MCF 10A (cell line): ENCODE measurements around the gene FOXK1. TPM values are rescaled to one million over a fixed set of nuclear protein-coding genes. Genes with fewer than 3 reads are reported as not detected.

Experiments used
- BruUV-seq: library from RNA; stranded (reverse); fragments of 400-500 nt; replicated peaks from 2 replicates; lab custom pipeline; 2021; lab: Mats Ljungman, UMichigan
- CTCF ChIA-PET: fragments of 300-600 bp; sonication (Branson Sonifier 250); formaldehyde crosslinking; extraction: SDS; loops from one replicate; lab custom pipeline; 2021; ENCODE audit warnings: antibody characterized with exemption, inconsistent platforms; lab: Yijun Ruan, JAX
- POLR2A ChIA-PET: fragments of 300-600, 350-650 bp; sonication (Branson Sonifier 250); formaldehyde crosslinking; extraction: SDS; loops from one replicate; lab custom pipeline; 2020; ENCODE audit warnings: antibody characterized with exemption, inconsistent platforms; lab: Yijun Ruan, JAX
- DNase-seq: peaks from one replicate; pipeline ENCODE4 v3.0.0-alpha.2; 2018; ENCODE audit not compliant: unreplicated experiment
- H3K27ac Mint-ChIP-seq: one replicate; pipeline ENCODE4 v1.8.0; 2022; ENCODE audit warnings: mild to moderate bottlenecking, low read depth, mixed read lengths; ENCODE audit not compliant: unreplicated experiment
- H3K27me3 Mint-ChIP-seq: one replicate; pipeline ENCODE4 v1.8.0; 2022; ENCODE audit warnings: mixed read lengths; ENCODE audit not compliant: insufficient read depth, unreplicated experiment
- H3K36me3 Mint-ChIP-seq: one replicate; pipeline ENCODE4 v1.8.0; 2022; ENCODE audit warnings: mild to moderate bottlenecking, moderate library complexity, mixed read lengths; ENCODE audit not compliant: insufficient read depth, unreplicated experiment
- H3K4me1 Mint-ChIP-seq: one replicate; pipeline ENCODE4 v1.8.0; 2022; ENCODE audit warnings: mixed read lengths; ENCODE audit not compliant: insufficient read depth, unreplicated experiment
- H3K4me3 Mint-ChIP-seq: one replicate; pipeline ENCODE4 v1.8.0; 2022; ENCODE audit warnings: mild to moderate bottlenecking, moderate library complexity, mixed read lengths; ENCODE audit not compliant: unreplicated experiment
- H3K9me3 Mint-ChIP-seq: one replicate; pipeline ENCODE4 v1.8.0; 2022; ENCODE audit warnings: mixed read lengths; ENCODE audit not compliant: unreplicated experiment
- intact Hi-C: fragments of 100-400 bp; cut with micrococcal nuclease; formaldehyde crosslinking; loops from 2 replicates; pipeline ENCODE4 v1.14.1; 2022
- total RNA-seq: library from RNA; stranded (reverse); gene quantifications from 2 replicates; pipeline ENCODE4 v1.2.3, GENCODE V29; 2022
- TF ChIP-seq, protein P1 (sequence below): fragments of 200-600 bp; IDR thresholded peaks from one replicate; pipeline ENCODE4 v1.8.0; 2022; ENCODE audit warnings: antibody characterized with exemption, mild to moderate bottlenecking; ENCODE audit not compliant: unreplicated experiment

The FOXK1 gene
- total RNA-seq, 1 experiment from 2014 or later, result 37.7 TPM

- no peaks in the 10 kb centered on the region for H3K36me3 Mint-ChIP-seq
- intact Hi-C loops, result no loop called here
- ChIA-PET CTCF (no interaction called here), POLR2A (interaction anchor here (0.6 kb wide), 1 partner anchor 333 kb away, joined by 4 read pairs; no protein-coding TSS in a partner anchor)
- no peak overlapping the region for H3K4me3 Mint-ChIP-seq
- no peak overlapping the region for H3K27ac Mint-ChIP-seq
- no peak for DNase-seq
- H3K27me3 Mint-ChIP-seq, result peaks cover 27% of the 10 kb centered on the region
- H3K9me3 Mint-ChIP-seq, result peaks cover 7% of the 10 kb centered on the region
- BruUV-seq, result no TSS peak
- H3K4me1 Mint-ChIP-seq, result no peaks in the 10 kb centered on the region
- TF ChIP-seq, protein P1, sequence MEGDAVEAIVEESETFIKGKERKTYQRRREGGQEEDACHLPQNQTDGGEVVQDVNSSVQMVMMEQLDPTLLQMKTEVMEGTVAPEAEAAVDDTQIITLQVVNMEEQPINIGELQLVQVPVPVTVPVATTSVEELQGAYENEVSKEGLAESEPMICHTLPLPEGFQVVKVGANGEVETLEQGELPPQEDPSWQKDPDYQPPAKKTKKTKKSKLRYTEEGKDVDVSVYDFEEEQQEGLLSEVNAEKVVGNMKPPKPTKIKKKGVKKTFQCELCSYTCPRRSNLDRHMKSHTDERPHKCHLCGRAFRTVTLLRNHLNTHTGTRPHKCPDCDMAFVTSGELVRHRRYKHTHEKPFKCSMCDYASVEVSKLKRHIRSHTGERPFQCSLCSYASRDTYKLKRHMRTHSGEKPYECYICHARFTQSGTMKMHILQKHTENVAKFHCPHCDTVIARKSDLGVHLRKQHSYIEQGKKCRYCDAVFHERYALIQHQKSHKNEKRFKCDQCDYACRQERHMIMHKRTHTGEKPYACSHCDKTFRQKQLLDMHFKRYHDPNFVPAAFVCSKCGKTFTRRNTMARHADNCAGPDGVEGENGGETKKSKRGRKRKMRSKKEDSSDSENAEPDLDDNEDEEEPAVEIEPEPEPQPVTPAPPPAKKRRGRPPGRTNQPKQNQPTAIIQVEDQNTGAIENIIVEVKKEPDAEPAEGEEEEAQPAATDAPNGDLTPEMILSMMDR, result no peak
Observed at GRCh38 chr7:4808026-4808425, 125.9 kb downstream of the FOXK1 start.

GRCh38 chr7:4808565-4808964, 126.5 kb downstream of the FOXK1 start:
- DNase-seq, result no peak
- Mint-ChIP-seq H3K27ac (no peak overlapping the region), H3K36me3 (no peaks in the 10 kb centered on the region), H3K9me3 (peaks cover 10% of the 10 kb centered on the region), H3K27me3 (peaks cover 27% of the 10 kb centered on the region), H3K4me1 (no peaks in the 10 kb centered on the region), H3K4me3 (no peak overlapping the region)
- CTCF ChIA-PET, result no interaction called here
- TF ChIP-seq, protein P1, result no peak
- BruUV-seq, result no TSS peak
- POLR2A ChIA-PET, result interaction anchor here (0.6 kb wide), 1 partner anchor 332 kb away, joined by 4 read pairs; no protein-coding TSS in a partner anchor
- intact Hi-C loops, result no loop called here

- no peak for DNase-seq
- H3K9me3 Mint-ChIP-seq, result peaks cover 10% of the 10 kb centered on the region
- H3K4me1 Mint-ChIP-seq, result no peaks in the 10 kb centered on the region
- H3K4me3 Mint-ChIP-seq, result no peak overlapping the region
- ChIA-PET POLR2A (no interaction called here), CTCF (no interaction called here)
- peaks cover 27% of the 10 kb centered on the region for H3K27me3 Mint-ChIP-seq
- TF ChIP-seq, protein P1, result no peak
- no TSS peak for BruUV-seq
- intact Hi-C loops, result no loop called here
- no peaks in the 10 kb centered on the region for H3K36me3 Mint-ChIP-seq
- no peak overlapping the region for H3K27ac Mint-ChIP-seq
Observed at GRCh38 chr7:4809091-4809591, 127.0 kb downstream of the FOXK1 start.

DNA sequence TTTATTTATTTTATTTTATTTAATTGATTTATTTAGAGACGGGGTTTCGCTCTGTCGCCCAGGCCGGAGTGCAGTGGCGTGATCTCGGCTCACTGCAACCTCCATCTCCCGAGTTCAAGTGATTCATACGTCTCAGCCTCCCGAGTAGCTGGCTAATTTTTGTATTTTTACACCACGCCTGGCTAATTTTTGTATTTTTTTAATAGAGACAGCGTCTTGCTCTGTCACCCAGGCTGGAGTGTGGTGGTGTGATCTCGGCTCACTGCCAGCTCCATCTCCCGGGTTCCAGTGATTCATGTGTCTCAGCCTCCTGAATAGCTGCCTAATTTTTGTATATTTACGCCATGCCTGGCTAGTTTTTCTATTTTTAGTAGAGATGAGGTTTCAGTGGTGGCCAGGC, 127.6 kb downstream of the FOXK1 start:
- no TSS peak for BruUV-seq
- ChIA-PET POLR2A (no interaction called here), CTCF (no interaction called here)
- no peak overlapping the region for H3K27ac Mint-ChIP-seq
- H3K27me3 Mint-ChIP-seq, result peaks cover 27% of the 10 kb centered on the region
- no peak for DNase-seq
- no peaks in the 10 kb centered on the region for H3K4me1 Mint-ChIP-seq
- TF ChIP-seq, protein P1, result no peak
- intact Hi-C loops, result no loop called here
- H3K4me3 Mint-ChIP-seq, result no peak overlapping the region
- peaks cover 10% of the 10 kb centered on the region for H3K9me3 Mint-ChIP-seq
- H3K36me3 Mint-ChIP-seq, result no peaks in the 10 kb centered on the region
